KMS-11 (cell line): ENCODE results near the gene ACOX2.

Source experiments
- H2AFZ ChIP-seq: fragments of 200-600 bp; sonication (generic); 2 replicates; pipeline ENCODE4 v1.6.1; 2016; ENCODE audit warnings: antibody characterized with exemption, mixed run types, low read depth
- H3K27ac ChIP-seq: fragments of 200-600 bp; sonication (generic); 2 replicates; pipeline ENCODE4 v1.6.1; 2016; ENCODE audit warnings: mild to moderate bottlenecking, mixed run types
- H3K27me3 ChIP-seq: fragments of 200-600 bp; sonication (generic); 2 replicates; pipeline ENCODE4 v1.6.1; 2017; ENCODE audit warnings: mild to moderate bottlenecking, low read depth, mixed run types, moderate library complexity; ENCODE audit not compliant: insufficient read depth
- H3K36me3 ChIP-seq: fragments of 200-600 bp; sonication (generic); 2 replicates; pipeline ENCODE4 v1.6.1; 2017; ENCODE audit warnings: mild to moderate bottlenecking, mixed run types; ENCODE audit not compliant: insufficient read depth
- H3K4me1 ChIP-seq: fragments of 200-600 bp; sonication (generic); 2 replicates; pipeline ENCODE4 v1.6.1; 2016; ENCODE audit warnings: mild to moderate bottlenecking, low read depth, mixed run types; ENCODE audit not compliant: poor library complexity, severe bottlenecking
- H3K4me2 ChIP-seq: fragments of 200-600 bp; sonication (generic); 2 replicates; pipeline ENCODE4 v1.7.0; 2016; ENCODE audit warnings: mild to moderate bottlenecking, mixed run types
- H3K4me3 ChIP-seq: fragments of 200-600 bp; sonication (generic); IDR thresholded peaks from 2 replicates; pipeline ENCODE4 v1.6.1; 2017; ENCODE audit warnings: low read depth, low read length, mixed read lengths; ENCODE audit not compliant: insufficient read depth
- H3K79me2 ChIP-seq: fragments of 200-600 bp; sonication (generic); 2 replicates; pipeline ENCODE4 v1.6.1; 2016; ENCODE audit warnings: low read depth, mixed run types; ENCODE audit not compliant: insufficient read depth
- H3K9ac ChIP-seq: fragments of 200-600 bp; sonication (generic); 2 replicates; pipeline ENCODE4 v1.6.1; 2016; ENCODE audit warnings: mild to moderate bottlenecking, mixed run types
- H4K20me1 ChIP-seq: fragments of 200-600 bp; sonication (generic); 2 replicates; pipeline ENCODE4 v1.6.1; 2016; ENCODE audit warnings: mild to moderate bottlenecking, mixed run types; ENCODE audit not compliant: insufficient read depth
- CTCF ChIP-seq: fragments of 200-600 bp; sonication (generic); conservative IDR thresholded peaks from 2 replicates; pipeline ENCODE4 v1.6.1; 2017; ENCODE audit warnings: low read depth, mild to moderate bottlenecking, antibody characterized with exemption, low read length, moderate library complexity, mixed read lengths

The ACOX2 gene

GRCh38 chr3:58562498-58562897, 25.5 kb upstream of the ACOX2 start:
- Histone ChIP-seq H4K20me1 (no peaks in the 10 kb centered on the region), H3K27ac (no peak overlapping the region), H3K4me1 (no peaks in the 10 kb centered on the region), H3K9ac (no peak overlapping the region), H3K4me3 (no peak overlapping the region), H3K4me2 (no peak overlapping the region), H2AFZ (no peak overlapping the region), H3K27me3 (no peaks in the 10 kb centered on the region), H3K36me3 (no peaks in the 10 kb centered on the region), H3K79me2 (no peaks in the 10 kb centered on the region)
- TF ChIP-seq CTCF = no peak

GRCh38 chr3:58560771-58561311, 23.9 kb upstream of the ACOX2 start:
- Histone ChIP-seq H3K4me2 (no peak overlapping the region), H3K9ac (no peak overlapping the region), H2AFZ (no peak overlapping the region), H3K27ac (no peak overlapping the region), H3K36me3 (no peaks in the 10 kb centered on the region), H3K79me2 (no peaks in the 10 kb centered on the region), H3K27me3 (no peaks in the 10 kb centered on the region), H3K4me1 (no peaks in the 10 kb centered on the region), H3K4me3 (no peak overlapping the region), H4K20me1 (no peaks in the 10 kb centered on the region)
- no peak for TF ChIP-seq CTCF

- H2AFZ ChIP-seq = no peak overlapping the region
- no peak for TF ChIP-seq CTCF
- no peaks in the 10 kb centered on the region for H3K4me1 ChIP-seq
Measured at GRCh38 chr3:58559586-58559985, 22.6 kb upstream of the ACOX2 start.

GRCh38 chr3:58557491-58557890, 20.5 kb upstream of the ACOX2 start:
- H3K4me1 ChIP-seq = no peaks in the 10 kb centered on the region
- H3K9ac ChIP-seq = no peak overlapping the region
- no peak overlapping the region for H3K27ac ChIP-seq
- no peaks in the 10 kb centered on the region for H3K27me3 ChIP-seq
- H3K4me2 ChIP-seq = no peak overlapping the region
- no peaks in the 10 kb centered on the region for H3K36me3 ChIP-seq
- no peak overlapping the region for H2AFZ ChIP-seq
- no peak overlapping the region for H3K4me3 ChIP-seq
- no peak for TF ChIP-seq CTCF
- no peaks in the 10 kb centered on the region for H3K79me2 ChIP-seq
- no peaks in the 10 kb centered on the region for H4K20me1 ChIP-seq

More at GRCh38 chr3:58559586-58559985, 22.6 kb upstream of the ACOX2 start:
- H3K27me3 ChIP-seq = no peaks in the 10 kb centered on the region
- H4K20me1 ChIP-seq = no peaks in the 10 kb centered on the region
- H3K36me3 ChIP-seq = no peaks in the 10 kb centered on the region
- H3K9ac ChIP-seq = no peak overlapping the region
- no peaks in the 10 kb centered on the region for H3K79me2 ChIP-seq
- no peak overlapping the region for H3K27ac ChIP-seq
- H3K4me3 ChIP-seq = no peak overlapping the region
- H3K4me2 ChIP-seq = no peak overlapping the region
